IPS-NIHi11 (cell line): Measurements from ENCODE around the gene KRT15.

ENCODE experiments used
- DNase-seq: peaks from one replicate; pipeline ENCODE4 v3.0.0; 2012; ENCODE audit warnings: mixed read lengths, low spot score

KRT15 gene

DNA sequence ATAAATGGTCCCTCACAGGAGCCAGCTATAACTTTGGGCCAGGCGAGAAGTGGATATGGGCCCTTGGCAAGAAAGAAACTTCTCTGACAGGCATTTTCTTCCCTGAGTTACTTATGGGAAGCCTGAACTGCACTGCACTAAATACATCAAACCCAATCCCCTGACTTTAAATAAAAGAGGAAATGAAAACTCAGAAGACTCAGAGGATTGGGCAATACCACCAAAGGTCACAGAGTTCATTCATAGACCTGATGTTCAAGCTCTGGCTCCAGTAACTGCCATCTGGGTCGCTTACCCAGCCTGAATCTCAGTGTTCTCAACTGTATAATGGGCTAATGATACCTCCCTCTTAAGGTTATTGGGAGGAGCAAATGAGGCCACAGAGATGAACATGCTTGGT, 38.6 kb downstream of the KRT15 start:
- DNase-seq = no peak

GRCh38 chr17:41478237-41478636, 40.5 kb downstream of the KRT15 start:
- DNase-seq = no peak

DNA sequence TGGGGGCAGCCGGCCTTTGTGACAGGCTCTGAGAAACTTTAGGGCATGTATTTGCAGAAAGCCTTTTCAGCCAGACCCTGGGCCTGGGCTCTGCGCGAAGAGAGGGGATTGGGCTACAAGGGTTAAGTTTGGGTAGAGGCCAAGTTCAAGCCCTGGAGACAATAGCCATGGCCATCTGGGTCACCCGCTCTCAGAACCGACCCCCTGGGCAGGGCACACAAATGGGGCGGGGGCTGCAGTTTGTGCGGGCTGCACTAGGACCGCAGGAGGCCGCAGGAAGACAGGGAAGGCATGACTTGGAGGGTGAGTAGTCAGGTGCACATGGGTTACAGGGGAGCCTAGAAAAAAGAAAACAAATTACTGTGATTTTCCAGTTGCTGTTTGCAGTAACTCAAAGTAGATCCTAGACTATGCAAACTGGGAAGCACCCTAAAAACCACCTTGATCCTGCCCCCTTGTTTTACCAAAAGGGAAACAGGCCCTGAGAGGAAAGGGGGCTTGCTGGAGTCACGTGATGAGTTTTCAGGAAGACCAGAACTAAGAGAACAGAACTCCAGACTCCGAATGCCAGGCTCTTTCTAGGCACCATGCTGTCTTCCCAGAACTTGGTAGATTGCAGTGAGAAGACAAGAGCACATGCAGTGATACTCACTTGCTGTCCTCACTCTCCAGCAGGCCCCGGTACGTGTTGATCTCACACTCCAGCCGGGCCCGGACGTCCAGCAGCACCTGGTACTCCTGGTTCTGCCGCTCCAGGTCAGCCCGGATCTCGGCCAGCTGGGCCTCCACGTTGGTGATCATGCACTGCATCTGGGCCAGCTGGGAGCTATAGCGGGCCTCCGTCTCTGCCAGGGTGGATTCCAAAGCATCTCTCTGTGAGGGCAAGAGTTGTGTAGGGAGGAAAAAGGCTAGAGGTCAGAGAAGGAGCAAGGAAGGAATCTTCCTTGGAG, 41.5 kb downstream of the KRT15 start:
- no peak for DNase-seq

DNA sequence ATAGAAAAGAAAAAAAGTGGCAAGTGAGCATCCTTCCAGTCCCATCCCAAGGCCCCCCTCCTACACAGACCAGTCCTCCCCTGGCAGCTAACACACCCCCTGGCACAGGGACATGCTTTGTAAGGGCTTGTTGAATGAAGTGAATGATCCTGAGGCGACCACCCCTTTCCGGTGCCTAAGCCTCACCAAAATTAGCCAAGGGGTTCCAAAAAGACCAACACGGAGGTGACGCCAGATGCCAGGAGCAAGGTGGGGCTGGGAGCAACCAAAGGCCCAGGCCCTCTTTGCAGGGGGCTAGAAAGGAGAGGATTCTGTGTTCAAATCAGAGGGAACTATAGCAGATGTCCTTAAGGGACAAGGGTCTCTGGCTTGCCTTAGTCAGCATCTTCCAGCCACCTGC, 43.3 kb downstream of the KRT15 start:
- DNase-seq = no peak

DNA sequence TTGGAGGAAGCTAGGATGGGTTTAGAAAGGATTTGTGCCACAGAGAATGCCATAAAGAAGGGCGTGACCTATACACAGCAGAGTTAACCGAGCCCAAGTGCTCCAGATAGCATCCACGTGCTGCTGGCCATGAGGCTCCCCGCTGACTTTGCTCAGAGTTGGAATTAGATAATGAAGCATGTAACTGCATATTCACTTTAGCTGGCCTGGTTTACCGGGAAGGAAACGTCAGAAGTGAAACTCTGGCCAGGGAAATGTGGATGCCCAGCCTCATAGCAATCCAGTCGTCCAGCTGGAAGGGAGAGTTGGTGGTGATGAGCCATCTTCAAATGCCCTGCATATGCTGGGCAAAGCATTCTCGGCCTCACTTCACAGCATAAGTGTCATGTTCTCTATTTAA, 43.8 kb downstream of the KRT15 start:
- DNase-seq = no peak

DNA sequence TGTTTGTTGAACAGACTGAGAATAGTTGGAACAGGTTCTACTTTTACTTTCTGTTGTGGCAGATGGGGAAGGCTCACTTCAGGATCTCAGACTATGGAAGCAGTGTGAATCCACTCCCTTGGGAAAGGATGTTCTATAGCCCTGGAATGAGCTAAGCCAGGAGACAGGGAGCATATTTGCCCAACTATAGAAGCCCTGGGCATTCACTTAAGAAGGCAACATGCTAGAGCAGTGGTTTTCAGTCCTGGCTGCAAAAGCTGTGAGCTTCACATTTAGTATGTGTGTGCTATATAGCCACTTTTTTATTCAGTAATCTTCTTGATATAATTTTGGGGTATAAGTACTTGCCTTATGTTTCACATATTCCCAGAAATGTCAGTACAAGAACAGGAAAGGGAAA, 50.3 kb downstream of the KRT15 start:
- DNase-seq = no peak

DNA sequence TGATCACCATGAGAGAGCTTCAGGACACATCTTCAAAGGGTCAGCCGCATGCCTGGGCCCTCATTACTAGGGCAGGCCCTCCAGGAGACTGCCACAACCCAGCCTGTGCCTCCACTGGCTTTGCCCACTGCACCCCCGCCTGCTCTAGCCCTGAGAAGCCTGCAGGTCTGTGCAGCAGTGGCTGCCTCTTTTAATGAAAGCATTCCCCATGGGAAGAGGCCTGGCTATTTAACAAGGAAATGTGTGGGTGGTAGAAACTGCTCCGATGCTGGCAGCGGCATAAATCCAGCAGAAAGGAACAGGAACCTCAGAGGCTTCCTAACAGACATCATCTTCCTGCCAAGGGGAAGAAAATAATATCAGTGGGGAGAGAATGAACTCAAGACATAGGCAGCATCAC, 51.1 kb downstream of the KRT15 start:
- DNase-seq = no peak

DNA sequence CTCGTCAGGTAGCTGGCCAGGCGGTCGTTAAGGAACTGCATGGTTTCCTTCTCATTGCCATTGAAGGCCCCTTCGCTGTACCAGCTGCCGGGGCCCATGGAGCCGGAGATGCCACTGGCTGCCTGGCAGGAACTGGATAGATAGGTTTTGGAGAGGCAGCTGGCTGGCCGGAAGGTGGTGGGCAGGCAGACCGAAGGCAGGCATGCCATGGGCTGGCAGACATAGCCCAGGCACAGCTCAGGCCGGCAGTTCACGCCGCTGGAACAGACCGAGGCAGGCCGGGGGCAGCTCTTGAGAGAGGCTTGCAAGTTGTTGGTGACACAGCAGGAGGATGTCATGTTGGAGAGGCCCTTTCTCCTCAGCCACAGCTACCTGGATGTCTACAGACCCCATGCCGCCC, 51.7 kb downstream of the KRT15 start, which contains the start of gene KRT32:
TSS of gene KRT32 (minus strand) at position 399 of the 400 bp plus-strand sequence. CDS start at position 338, 61 bp downstream.
- DNase-seq = no peak

GRCh38 chr17:41464682-41465081, 54.0 kb downstream of the KRT15 start:
- DNase-seq = no peak

DNA sequence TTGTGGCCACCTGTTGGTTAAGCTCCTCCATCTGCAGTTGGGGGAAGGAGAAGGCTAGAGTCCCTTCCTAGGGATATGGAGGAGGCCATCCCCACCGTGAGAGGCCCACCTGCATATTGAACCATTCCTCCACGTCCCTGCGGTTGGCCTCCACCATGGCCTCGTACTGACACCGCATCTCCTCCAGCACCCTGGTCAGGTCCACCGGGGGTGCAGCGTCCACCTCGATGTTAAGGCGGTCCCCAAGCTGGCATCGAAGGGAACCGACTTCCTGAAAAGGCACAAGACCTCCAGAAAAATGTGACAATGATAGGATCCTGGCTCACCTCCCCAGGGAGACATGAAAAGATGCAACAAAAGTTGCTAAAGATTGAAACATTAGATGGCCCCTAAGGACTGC, 54.5 kb downstream of the KRT15 start:
- DNase-seq = no peak

GRCh38 chr17:41463746-41464145, 54.9 kb downstream of the KRT15 start:
- no peak for DNase-seq
